ENCODE measurements around the gene AGRN. TPM values are rescaled to one million over a fixed set of nuclear protein-coding genes. Genes with fewer than 3 reads are reported as not detected.

AGRN gene
- total RNA-seq (ENCODE audit: low replicate concordance) = 34.1 and 142 TPM in 2 replicates

GRCh38 chr1:1020000-1020404 lies at the start of gene AGRN:
Gene AGRN, plus strand, starts transcription at chr1:1020120. Its CDS starts 53 bp downstream, at chr1:1020173.
- H3K9me3 Mint-ChIP-seq = peaks cover 2% of the 10 kb centered on the region

GRCh38 chr1:970242-970972 lies 49.5 kb upstream of the AGRN start:
- no peaks in the 10 kb centered on the region for H3K9me3 ChIP-seq (ENCODE audit: low read depth)
- Mint-ChIP-seq H3K36me3 (no peaks in the 10 kb centered on the region), H3K27ac (no peak overlapping the region), H3K4me1 (no peaks in the 10 kb centered on the region), H3K9me3 (peaks cover 2% of the 10 kb centered on the region), H3K4me3 (no peak overlapping the region), H3K27me3 (ENCODE audit: insufficient read depth, low read depth) (peaks cover 47% of the 10 kb centered on the region)
- no peak overlapping the region for H3K4me3 ChIP-seq
- peaks cover 100% of the 10 kb centered on the region for H3K27me3 ChIP-seq
- H2AFZ ChIP-seq (replicated peaks) = no peak overlapping the region
- no peak overlapping the region for H3K4me2 ChIP-seq
- H3K36me3 ChIP-seq = no peaks in the 10 kb centered on the region
- no peak for DNase-seq (ENCODE audit: low spot score)
- H3K9ac ChIP-seq = no peak overlapping the region
- no peaks in the 10 kb centered on the region for H3K79me2 ChIP-seq (ENCODE audit: low read depth)
- TF ChIP-seq CTCF (IDR thresholded peaks at IDR 0.05) = no peak
- TF ChIP-seq EZH2phosphoT487 (IDR thresholded peaks at IDR 0.05) = no peak
- TF ChIP-seq EZH2 (IDR thresholded peaks at IDR 0.05) = no peak
- H3K27ac ChIP-seq = no peak overlapping the region
- peaks cover 25% of the 10 kb centered on the region for H4K20me1 ChIP-seq (ENCODE audit: low read depth)
- peaks cover 5% of the 10 kb centered on the region for H3K4me1 ChIP-seq
- peaks cover 13% of the 10 kb centered on the region for H3F3A ChIP-seq (ENCODE audit: low read depth)

More at GRCh38 chr1:1020000-1020404, at the start of gene AGRN:
- peaks cover 41% of the 10 kb centered on the region for H4K20me1 ChIP-seq (ENCODE audit: low read depth)
- H3K27me3 ChIP-seq = no peaks in the 10 kb centered on the region
- H3K4me1 ChIP-seq = peaks cover 27% of the 10 kb centered on the region
- no peaks in the 10 kb centered on the region for H3K9me3 ChIP-seq (ENCODE audit: low read depth)
- peaks cover 39% of the 10 kb centered on the region for H3K79me2 ChIP-seq (ENCODE audit: low read depth)
- Mint-ChIP-seq H3K36me3 (no peaks in the 10 kb centered on the region), H3K27me3 (ENCODE audit: insufficient read depth, low read depth) (peaks cover 10% of the 10 kb centered on the region), H3K27ac (no peak within 1 kb of the TSS), H3K4me1 (peaks cover 19% of the 10 kb centered on the region), H3K4me3 (peak within 1 kb of the TSS; percentile 80)
- H3K4me3 ChIP-seq = peak within 1 kb of the TSS; percentile 69
- H3K36me3 ChIP-seq = no peaks in the 10 kb centered on the region
- H3K4me2 ChIP-seq = peak within 1 kb of the TSS; percentile 88
- peak; percentile 85 for DNase-seq (ENCODE audit: low spot score)
- peak within 1 kb of the TSS; percentile 70 for H3K9ac ChIP-seq
- H3F3A ChIP-seq (ENCODE audit: low read depth) = peaks cover 18% of the 10 kb centered on the region
- H3K27ac ChIP-seq = peak within 1 kb of the TSS; percentile 99
- TF ChIP-seq EZH2 (IDR thresholded peaks at IDR 0.05) = no peak
- TF ChIP-seq EZH2phosphoT487 (IDR thresholded peaks at IDR 0.05) = no peak
- TF ChIP-seq CTCF (IDR thresholded peaks at IDR 0.05) = no peak
- peak within 1 kb of the TSS; percentile 79 for H2AFZ ChIP-seq (replicated peaks)

GRCh38 chr1:970973-971730 lies 48.8 kb upstream of the AGRN start:
- TF ChIP-seq EZH2phosphoT487 (IDR thresholded peaks at IDR 0.05) = no peak
- no peak for TF ChIP-seq CTCF (IDR thresholded peaks at IDR 0.05)
- no peak for TF ChIP-seq EZH2 (IDR thresholded peaks at IDR 0.05)
- H3K9me3 Mint-ChIP-seq = peaks cover 2% of the 10 kb centered on the region
- no peak for DNase-seq (ENCODE audit: low spot score)
- Histone ChIP-seq H3F3A (ENCODE audit: low read depth) (peaks cover 17% of the 10 kb centered on the region), H4K20me1 (ENCODE audit: low read depth) (peaks cover 20% of the 10 kb centered on the region), H3K36me3 (no peaks in the 10 kb centered on the region), H3K4me1 (peaks cover 4% of the 10 kb centered on the region), H3K4me2 (no peak overlapping the region), H3K9ac (no peak overlapping the region), H3K4me3 (no peak overlapping the region), H3K27ac (no peak overlapping the region), H2AFZ (replicated peaks) (no peak overlapping the region), H3K27me3 (peaks cover 100% of the 10 kb centered on the region), H3K9me3 (ENCODE audit: low read depth) (no peaks in the 10 kb centered on the region), H3K79me2 (ENCODE audit: low read depth) (no peaks in the 10 kb centered on the region)
- peaks cover 46% of the 10 kb centered on the region for H3K27me3 Mint-ChIP-seq (ENCODE audit: insufficient read depth, low read depth)
- H3K4me3 Mint-ChIP-seq = no peak overlapping the region
- no peak overlapping the region for H3K27ac Mint-ChIP-seq
- peaks cover 4% of the 10 kb centered on the region for H3K4me1 Mint-ChIP-seq
- H3K36me3 Mint-ChIP-seq = no peaks in the 10 kb centered on the region
